Duodenal mucosa (tissue), 2 donors: ENCODE data around the gene CHEK2.

Experiments used
- H3K27ac ChIP-seq: one replicate; pipeline ENCODE4 v1.7.0; 2013; ENCODE audit warnings: low read depth, low read length
- H3K27me3 ChIP-seq, 2 donors: one replicate each; pipeline ENCODE4 v1.7.0; 2013; ENCODE audit warnings: low read length in 2 of 2, control low read depth in 1 of 2; ENCODE audit not compliant: insufficient read depth in 2 of 2, control insufficient read depth in 1 of 2
- H3K36me3 ChIP-seq, 2 donors: one replicate each; pipeline ENCODE4 v1.7.0; 2013; ENCODE audit warnings: low read length in 2 of 2, control low read depth in 1 of 2; ENCODE audit not compliant: insufficient read depth in 2 of 2, control insufficient read depth in 1 of 2
- H3K4me1 ChIP-seq, 2 donors: one replicate each; pipeline ENCODE4 v1.7.0; 2013; ENCODE audit warnings: low read length in 2 of 2, control low read depth in 1 of 2; ENCODE audit not compliant: insufficient read depth in 2 of 2, control insufficient read depth in 1 of 2
- H3K4me3 ChIP-seq, 2 donors: one replicate each; pipeline ENCODE4 v1.7.0; 2013; ENCODE audit warnings: low read length in 2 of 2, low read depth in 1 of 2
- H3K9ac ChIP-seq, 2 donors: one replicate each; pipeline ENCODE4 v1.7.0; 2013; ENCODE audit warnings: low read length in 2 of 2, low read depth in 1 of 2
- H3K9me3 ChIP-seq, 2 donors: one replicate each; pipeline ENCODE4 v1.7.0; 2013; ENCODE audit warnings: low read length in 2 of 2, control low read depth in 1 of 2; ENCODE audit not compliant: control insufficient read depth in 1 of 2

Gene CHEK2

DNA sequence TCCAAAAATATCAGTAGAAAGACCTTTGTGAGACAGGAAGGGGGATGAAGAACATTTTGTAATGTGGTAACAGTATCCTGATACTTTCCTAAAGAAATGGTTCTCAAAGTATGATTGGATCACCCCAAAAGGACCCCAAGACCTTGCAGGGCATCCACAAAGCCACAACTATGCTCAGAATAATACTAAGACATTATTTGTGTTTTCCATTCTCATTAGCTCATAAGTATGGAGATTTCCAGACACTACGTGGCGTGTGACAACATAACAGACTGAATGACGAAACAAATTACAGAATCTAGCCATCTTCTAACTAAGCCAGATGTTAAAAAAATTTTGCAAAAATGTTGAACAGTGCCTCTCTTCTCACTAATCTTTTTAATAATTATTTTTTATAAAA, 24.9 kb downstream of the CHEK2 start:
- no peak overlapping the region for H3K27ac ChIP-seq
- no peaks in the 10 kb centered on the region for H3K4me1 ChIP-seq
- H3K4me3 ChIP-seq = no peak overlapping the region
- H3K36me3 ChIP-seq = peaks cover 0 to 7% of the 10 kb centered on the region in 2 donors
- H3K9me3 ChIP-seq = no peaks in the 10 kb centered on the region
- no peak overlapping the region for H3K9ac ChIP-seq
- no peaks in the 10 kb centered on the region for H3K27me3 ChIP-seq

DNA sequence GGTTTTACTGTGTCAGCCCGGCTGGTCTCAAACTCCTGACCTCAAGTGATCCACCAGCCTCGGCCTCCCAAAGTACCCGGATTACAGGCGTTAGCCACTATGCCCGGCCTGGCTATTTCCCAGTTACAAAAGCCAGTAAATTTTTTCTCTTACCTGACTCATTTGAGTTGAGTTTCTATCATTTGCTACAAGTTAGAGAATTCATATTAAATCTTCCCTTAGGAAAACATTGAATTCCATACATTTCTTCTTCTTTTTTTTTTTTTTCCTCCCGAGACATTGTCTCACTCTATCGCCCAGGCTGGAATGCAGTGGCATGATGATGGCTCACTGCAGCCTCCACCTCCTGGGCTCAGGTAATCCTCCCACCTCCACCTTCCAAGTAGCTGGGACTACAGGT, 26.0 kb downstream of the CHEK2 start:
- H3K9ac ChIP-seq = no peak overlapping the region
- no peak overlapping the region for H3K4me3 ChIP-seq
- H3K4me1 ChIP-seq = no peaks in the 10 kb centered on the region
- peaks cover 0 to 13% of the 10 kb centered on the region in 2 donors for H3K36me3 ChIP-seq
- H3K9me3 ChIP-seq = no peaks in the 10 kb centered on the region
- no peak overlapping the region for H3K27ac ChIP-seq
- no peaks in the 10 kb centered on the region for H3K27me3 ChIP-seq

DNA sequence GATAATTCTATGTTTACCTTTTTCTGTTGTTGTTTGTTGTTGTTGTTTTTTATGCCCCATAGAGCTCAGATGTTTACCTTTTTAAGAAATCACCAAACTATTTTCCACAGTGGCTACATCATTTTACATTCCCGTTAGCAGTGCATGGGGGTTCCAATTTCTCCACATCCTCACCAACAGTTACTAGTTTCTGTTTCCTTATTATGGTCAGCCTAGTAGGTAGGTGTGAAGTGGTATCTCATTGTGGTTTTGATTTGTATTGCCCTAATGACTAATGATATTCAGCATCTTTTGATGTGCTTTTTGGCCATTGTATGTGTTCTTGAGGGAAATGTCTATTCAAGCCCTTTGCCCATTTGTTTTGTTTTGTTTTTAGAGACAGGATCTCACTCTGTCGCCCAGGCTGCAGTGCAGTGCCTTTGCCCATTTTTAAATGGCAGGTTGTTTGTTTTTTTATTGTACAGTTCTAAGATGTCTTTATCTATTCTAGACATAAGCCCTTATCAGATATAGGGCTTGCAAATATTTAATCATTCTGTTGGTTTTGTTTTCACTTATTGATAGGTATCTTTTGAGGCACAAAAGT, 27.5 kb downstream of the CHEK2 start:
- H3K9ac ChIP-seq = no peak overlapping the region
- H3K4me3 ChIP-seq = no peak overlapping the region

GRCh38 chr22:28711820-28712777, 29.5 kb downstream of the CHEK2 start:
- H3K4me1 ChIP-seq = no peaks in the 10 kb centered on the region
- H3K9me3 ChIP-seq = no peaks in the 10 kb centered on the region
- H3K9ac ChIP-seq = no peak overlapping the region
- H3K27me3 ChIP-seq = no peaks in the 10 kb centered on the region
- peaks cover under 1 to 8% of the 10 kb centered on the region in 2 donors for H3K36me3 ChIP-seq
- H3K4me3 ChIP-seq = no peak overlapping the region
- peak overlapping the region; percentile 22 for H3K27ac ChIP-seq

More for the DNA sequence above, 27.5 kb downstream of the CHEK2 start:
- H3K36me3 ChIP-seq = peaks cover 0 to 13% of the 10 kb centered on the region in 2 donors
- H3K4me1 ChIP-seq = no peaks in the 10 kb centered on the region
- no peak overlapping the region for H3K27ac ChIP-seq
- no peaks in the 10 kb centered on the region for H3K27me3 ChIP-seq
- no peaks in the 10 kb centered on the region for H3K9me3 ChIP-seq

GRCh38 chr22:28711341-28711740, 30.3 kb downstream of the CHEK2 start:
- Histone ChIP-seq H3K27me3 (no peaks in the 10 kb centered on the region), H3K9ac (no peak overlapping the region), H3K9me3 (no peaks in the 10 kb centered on the region), H3K4me1 (no peaks in the 10 kb centered on the region), H3K4me3 (no peak overlapping the region), H3K36me3 (peaks cover 4 to 8% of the 10 kb centered on the region in 2 donors), H3K27ac (no peak overlapping the region)

- H3K9ac ChIP-seq = no peak overlapping the region
- no peak overlapping the region for H3K4me3 ChIP-seq
- peaks cover 4 to 12% of the 10 kb centered on the region in 2 donors for H3K36me3 ChIP-seq
- H3K27ac ChIP-seq = peak overlapping the region; percentile 30
- no peaks in the 10 kb centered on the region for H3K4me1 ChIP-seq
- no peaks in the 10 kb centered on the region for H3K27me3 ChIP-seq
- H3K9me3 ChIP-seq = no peaks in the 10 kb centered on the region
Observed at GRCh38 chr22:28710576-28711191, 30.9 kb downstream of the CHEK2 start.

DNA sequence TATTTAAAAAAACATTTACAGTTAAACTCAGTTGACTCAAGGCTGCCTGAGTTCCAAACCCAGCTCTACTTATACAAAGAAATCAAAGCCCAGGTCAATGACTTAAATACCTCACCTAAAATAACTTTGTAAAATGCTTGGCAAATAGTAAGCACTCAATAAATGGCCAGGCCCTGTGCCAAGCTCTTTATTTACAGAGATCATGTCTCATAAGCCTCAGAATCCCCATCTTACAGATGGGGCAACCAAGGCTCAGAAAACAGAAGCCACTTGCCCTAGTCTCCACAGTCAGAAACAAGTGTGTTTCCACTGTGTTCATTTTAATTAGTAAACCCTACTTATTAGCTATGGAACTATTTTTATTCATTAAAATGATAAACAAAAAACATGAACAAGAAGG, 31.5 kb downstream of the CHEK2 start:
- Histone ChIP-seq H3K4me3 (no peak overlapping the region), H3K27me3 (no peaks in the 10 kb centered on the region), H3K27ac (no peak overlapping the region), H3K9me3 (no peaks in the 10 kb centered on the region), H3K4me1 (no peaks in the 10 kb centered on the region), H3K36me3 (peaks cover 4 to 12% of the 10 kb centered on the region in 2 donors), H3K9ac (no peak overlapping the region)

- Histone ChIP-seq H3K9me3 (no peaks in the 10 kb centered on the region), H3K4me3 (no peak overlapping the region), H3K4me1 (no peaks in the 10 kb centered on the region), H3K27ac (no peak overlapping the region), H3K36me3 (peaks cover 7 to 15% of the 10 kb centered on the region in 2 donors), H3K27me3 (no peaks in the 10 kb centered on the region), H3K9ac (no peak overlapping the region)
Observed at GRCh38 chr22:28706845-28707244, 34.8 kb downstream of the CHEK2 start.

DNA sequence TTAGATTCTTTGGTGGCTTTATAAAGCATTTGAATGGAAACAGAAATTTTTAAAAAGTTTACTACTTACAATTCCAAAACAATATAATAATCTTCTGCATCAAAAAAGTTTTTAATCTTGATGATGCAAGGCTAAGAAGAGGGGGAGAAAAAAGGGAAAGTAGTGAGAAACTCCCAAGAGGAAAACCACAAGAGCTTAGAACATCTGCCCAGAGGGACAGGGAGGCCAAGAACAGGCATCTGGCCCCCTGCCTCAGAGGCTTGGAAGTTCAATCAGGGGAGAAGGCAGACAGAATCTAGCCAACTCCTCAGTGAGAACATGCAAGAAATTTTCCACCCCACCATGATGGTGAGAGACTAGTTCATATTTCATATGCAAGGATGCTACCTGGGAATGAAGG, 38.2 kb downstream of the CHEK2 start:
- no peaks in the 10 kb centered on the region for H3K4me1 ChIP-seq
- H3K9me3 ChIP-seq = no peaks in the 10 kb centered on the region
- H3K27ac ChIP-seq = no peak overlapping the region

DNA sequence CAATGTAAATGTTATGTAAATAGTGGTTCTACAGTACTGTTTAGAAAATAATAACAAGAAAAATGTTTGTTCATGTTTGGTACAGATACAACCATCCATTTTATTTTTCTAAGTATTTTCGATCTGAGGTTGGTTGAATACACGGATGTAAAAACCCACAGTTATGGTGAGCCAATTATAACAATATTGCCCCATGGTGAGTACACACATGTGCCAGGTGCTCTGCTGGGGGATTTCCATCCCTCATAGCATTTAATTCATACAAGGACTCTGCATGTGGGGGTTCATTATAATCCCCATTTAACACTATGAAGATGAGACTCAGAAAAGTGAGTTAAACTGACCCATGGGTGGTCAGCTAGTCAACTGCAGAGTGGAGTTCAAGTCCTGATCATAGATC, 38.7 kb downstream of the CHEK2 start:
- H3K4me3 ChIP-seq = no peak overlapping the region
- H3K27me3 ChIP-seq = no peaks in the 10 kb centered on the region
- H3K9ac ChIP-seq = no peak overlapping the region
- H3K9me3 ChIP-seq = no peaks in the 10 kb centered on the region
- no peaks in the 10 kb centered on the region for H3K4me1 ChIP-seq
- H3K27ac ChIP-seq = no peak overlapping the region
- H3K36me3 ChIP-seq = peaks cover 7% of the 10 kb centered on the region in 2 donors

More for the DNA sequence above, 38.2 kb downstream of the CHEK2 start:
- Histone ChIP-seq H3K36me3 (peaks cover 7% of the 10 kb centered on the region in 2 donors), H3K4me3 (no peak overlapping the region), H3K9ac (no peak overlapping the region), H3K27me3 (no peaks in the 10 kb centered on the region)
